ENCODE results near the gene DPCD.

Gene DPCD

GRCh38 chr10:101619983-101620382 lies 31.9 kb downstream of the DPCD start:
- TF ChIP-seq CTCF (IDR thresholded peaks at IDR 0.05) = no peak

GRCh38 chr10:101623528-101623927 lies 35.4 kb downstream of the DPCD start:
- no peak for TF ChIP-seq CTCF (IDR thresholded peaks at IDR 0.05)

DNA sequence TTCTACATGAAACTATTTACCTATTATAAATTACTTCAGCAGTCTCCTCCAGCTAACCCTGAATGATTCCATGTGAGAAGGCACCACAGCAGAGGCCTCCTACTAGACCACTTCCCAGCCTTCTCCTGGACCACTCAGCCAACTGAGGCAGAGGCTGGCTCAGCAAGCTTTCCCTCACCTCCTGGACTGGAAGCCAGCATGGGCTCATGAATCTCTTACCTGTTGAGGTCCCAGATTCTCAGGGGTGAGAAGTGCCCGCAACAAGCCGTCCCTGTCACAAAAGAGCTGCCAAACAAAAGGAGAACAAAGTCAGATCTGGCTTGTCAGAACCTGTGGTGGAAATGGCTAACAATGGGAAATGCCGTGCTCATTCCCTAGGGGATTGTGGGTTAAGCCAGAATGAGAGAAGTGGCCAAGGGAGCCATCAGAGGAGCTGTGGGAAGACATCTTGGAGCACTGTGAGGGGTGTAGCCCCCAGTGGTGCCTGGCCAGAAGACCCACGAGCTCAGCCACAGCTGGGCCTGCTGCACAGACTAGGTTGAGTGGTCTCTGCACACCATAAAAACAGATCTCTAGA lies 36.5 kb downstream of the DPCD start:
- no peak for TF ChIP-seq CTCF (IDR thresholded peaks at IDR 0.05)

GRCh38 chr10:101625821-101626412 lies 37.8 kb downstream of the DPCD start:
- TF ChIP-seq CTCF (IDR thresholded peaks at IDR 0.05) = no peak

- no peak for TF ChIP-seq CTCF (IDR thresholded peaks at IDR 0.05)
Observed at GRCh38 chr10:101629837-101630632, 41.9 kb downstream of the DPCD start.

DNA sequence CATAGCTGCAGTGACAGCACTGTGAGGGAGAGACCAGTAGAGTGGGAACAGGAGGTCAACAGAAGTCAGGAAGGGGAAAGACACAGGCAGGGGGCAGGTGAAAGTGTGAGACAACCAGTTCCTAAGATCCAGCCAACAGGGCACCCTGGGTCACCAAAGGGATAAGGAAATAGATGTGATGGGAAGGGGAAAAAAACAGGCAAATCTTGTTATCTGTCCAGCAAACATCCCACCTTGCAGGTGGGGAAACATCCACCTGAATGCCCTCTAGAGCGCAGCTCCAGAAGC lies 42.5 kb downstream of the DPCD start:
- TF ChIP-seq CTCF (IDR thresholded peaks at IDR 0.05) = no peak

DNA sequence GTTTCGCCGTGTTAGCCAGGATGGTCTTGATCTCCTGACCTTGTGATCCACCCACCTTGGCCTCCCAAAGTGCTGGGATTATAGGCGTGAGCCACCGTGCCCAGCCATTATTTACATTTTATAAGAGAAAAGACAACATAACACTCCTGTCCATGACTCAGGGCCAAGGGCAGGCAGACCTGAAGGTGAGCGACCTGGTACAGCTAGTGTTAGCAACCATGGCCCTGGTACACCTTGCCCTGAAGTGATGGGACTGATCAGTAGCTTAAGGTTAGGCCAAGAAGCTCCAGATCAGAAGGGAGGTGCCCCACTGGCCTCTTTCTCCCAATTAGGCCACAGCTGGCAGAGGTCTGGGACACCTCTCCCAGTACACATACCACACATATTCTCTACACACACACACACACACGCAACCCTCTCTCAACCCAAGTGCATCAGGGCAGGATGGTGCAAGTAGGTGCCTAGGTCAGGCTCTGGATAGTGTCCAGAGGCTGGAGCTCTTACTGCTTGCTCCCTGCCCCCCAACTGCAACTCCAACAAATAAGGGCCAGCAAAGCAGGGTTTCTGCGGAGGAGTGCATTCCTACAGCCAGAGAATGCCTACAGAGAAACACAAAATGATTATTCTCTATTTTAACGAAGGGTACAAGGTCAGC lies 43.8 kb downstream of the DPCD start:
- TF ChIP-seq CTCF (IDR thresholded peaks at IDR 0.05) = no peak

Measured in LNCAP (cell line).